Keratinocyte (primary cell): ENCODE results near the gene TNS3. TPM values are rescaled to one million over a fixed set of nuclear protein-coding genes. Genes with fewer than 3 reads are reported as not detected.

ENCODE experiments used
- DNase-seq: peaks from one replicate; pipeline ENCODE4 v3.0.0-alpha.2; 2011; ENCODE audit warnings: low read depth, missing footprints, low spot score
- FAIRE-seq: peaks from 2 replicates; lab custom pipeline; 2011; peaks lifted over from hg19 to GRCh38; lab: Jason Lieb, UNC
- H2AFZ ChIP-seq: 2 replicates; pipeline ENCODE4 v1.6.0; 2012; ENCODE audit warnings: low read length, control low read depth, inconsistent platforms; ENCODE audit not compliant: control insufficient read depth
- H3K27ac ChIP-seq: 2 replicates; pipeline ENCODE4 v1.5.1; 2011; ENCODE audit warnings: low read length; ENCODE audit not compliant: control insufficient read depth, insufficient read depth
- H3K27me3 ChIP-seq: 3 replicates; pipeline ENCODE4 v1.6.0; 2011; ENCODE audit warnings: low read length; ENCODE audit not compliant: control insufficient read depth, insufficient read depth; ENCODE audit errors: extremely low read depth
- H3K36me3 ChIP-seq, 2 experiments: 2 replicates in 1 of 2; 3 replicates in 1 of 2; pipeline ENCODE4 v1.5.1; 2011; ENCODE audit warnings: low read length in 2 of 2, mild to moderate bottlenecking in 1 of 2; ENCODE audit not compliant: control insufficient read depth in 2 of 2, insufficient read depth in 2 of 2; ENCODE audit errors: extremely low read depth in 1 of 2
- H3K4me1 ChIP-seq: 3 replicates; pipeline ENCODE4 v1.5.1; 2011; ENCODE audit warnings: low read length; ENCODE audit not compliant: control insufficient read depth, insufficient read depth; ENCODE audit errors: extremely low read depth
- H3K4me2 ChIP-seq: 3 replicates; pipeline ENCODE4 v1.6.0; 2011; ENCODE audit warnings: low read depth, low read length; ENCODE audit not compliant: control insufficient read depth, insufficient read depth; ENCODE audit errors: extremely low read depth
- H3K4me3 ChIP-seq, 3 experiments: fragments of 200-600 bp in 1 of 3; sonication (generic) in 1 of 3; 2 replicates in 2 of 3; 3 replicates in 1 of 3; pipeline ENCODE4 v1.5.1; 2011 to 2016; ENCODE audit warnings: low read length in 3 of 3, mild to moderate bottlenecking in 3 of 3, control low read depth in 2 of 3, inconsistent platforms in 1 of 3, low read depth in 1 of 3, mixed read lengths in 1 of 3, mixed run types in 1 of 3, moderate library complexity in 1 of 3; ENCODE audit not compliant: control insufficient read depth in 2 of 3, insufficient read depth in 2 of 3; ENCODE audit errors: extremely low read depth in 1 of 3
- H3K79me2 ChIP-seq: 2 replicates; pipeline ENCODE4 v1.6.0; 2012; ENCODE audit warnings: low read length; ENCODE audit not compliant: control insufficient read depth, insufficient read depth
- H3K9ac ChIP-seq: 3 replicates; pipeline ENCODE4 v1.6.0; 2011; ENCODE audit warnings: low read length; ENCODE audit not compliant: control insufficient read depth, insufficient read depth; ENCODE audit errors: extremely low read depth
- H3K9me1 ChIP-seq: 3 replicates; pipeline ENCODE4 v1.6.0; 2011; ENCODE audit warnings: low read length; ENCODE audit not compliant: control insufficient read depth, insufficient read depth; ENCODE audit errors: extremely low read depth
- H3K9me3 ChIP-seq: 2 replicates; pipeline ENCODE4 v1.5.1; 2012; ENCODE audit warnings: low read depth, low read length; ENCODE audit not compliant: control insufficient read depth
- H4K20me1 ChIP-seq: 3 replicates; pipeline ENCODE4 v1.6.0; 2011; ENCODE audit warnings: low read length; ENCODE audit not compliant: control insufficient read depth, insufficient read depth; ENCODE audit errors: extremely low read depth
- CTCF ChIP-seq, 3 experiments: IDR thresholded peaks in 1 of 3; conservative IDR thresholded peaks in 1 of 3; optimal IDR thresholded peaks in 1 of 3; 2 replicates in 2 of 3; 3 replicates in 1 of 3; pipeline versions ENCODE3 to v1.5.1; 2011; ENCODE audit warnings: low read length in 3 of 3, mild to moderate bottlenecking in 3 of 3, moderate library complexity in 2 of 3, control low read depth in 1 of 3, inconsistent platforms in 1 of 3; ENCODE audit not compliant: insufficient read depth in 2 of 3; ENCODE audit errors: extremely low read depth in 1 of 3
- EZH2 ChIP-seq: IDR thresholded peaks from one replicate; pipeline ENCODE4 v1.6.1; 2012; ENCODE audit warnings: inconsistent platforms, mild to moderate bottlenecking, low read length, moderate library complexity
- dilution Hi-C: fragments of 300-500 bp; cut with MboI; formaldehyde crosslinking; loops from one replicate; pipeline ENCODE4 v1.7.0; 2020; ENCODE audit warnings: low sequenced_read_pairs; ENCODE audit not compliant: extremely low pct_ligation_motif_present
- polyA plus RNA-seq, 5 experiments: library from polyadenylated mRNA; depleted of rRNA in 3 of 5; stranded (reverse) in 3 of 5; stranded (forward) in 1 of 5; unstranded in 1 of 5; fragments of >200 nt; gene quantifications; 1 replicate in 1 of 5; 2 replicates in 3 of 5; 3 replicates in 1 of 5; pipeline versions ENCODE4 v1.2.1 to v1.2.3, GENCODE V29; 2011 to 2012; ENCODE audit warnings: missing spikeins in 2 of 5, low read depth in 1 of 5, low replicate concordance in 1 of 5

Gene TNS3
- polyA plus RNA-seq, 1 donor (not counting 4 experiments of a cell fraction or from before 2014, with no cell fraction given) = 3.9 TPM

- no peak overlapping the region for H2AFZ ChIP-seq
- no peaks in the 10 kb centered on the region for H3K27me3 ChIP-seq
- dilution Hi-C loops = no loop called here
- H3K79me2 ChIP-seq = no peaks in the 10 kb centered on the region
- no peaks in the 10 kb centered on the region for H3K36me3 ChIP-seq
- H3K4me3 ChIP-seq = no peak overlapping the region
- no peak overlapping the region for H3K27ac ChIP-seq
- FAIRE-seq = no peak
- no peak overlapping the region for H3K9ac ChIP-seq
- no peak for DNase-seq
- H4K20me1 ChIP-seq = no peaks in the 10 kb centered on the region
- no peaks in the 10 kb centered on the region for H3K9me1 ChIP-seq
- H3K4me2 ChIP-seq = no peak overlapping the region
- no peaks in the 10 kb centered on the region for H3K9me3 ChIP-seq
- no peak for TF ChIP-seq CTCF (optimal IDR thresholded peaks at IDR 0.05 in 1 of 3, IDR thresholded peaks at IDR 0.05 in 1 of 3, conservative IDR thresholded peaks at IDR 0.05 in 1 of 3; ENCODE audit: extremely low read depth in 1 of 3, insufficient read depth in 2 of 3, low read length in 3 of 3)
- TF ChIP-seq EZH2 = no peak
- H3K4me1 ChIP-seq = no peaks in the 10 kb centered on the region
Observed at GRCh38 chr7:47611045-47611511, 29.2 kb upstream of the TNS3 start.

GRCh38 chr7:47610506-47611044, 28.7 kb upstream of the TNS3 start:
- FAIRE-seq = no peak

More at GRCh38 chr7:47610506-47611044, 28.7 kb upstream of the TNS3 start:
- Histone ChIP-seq H3K4me1 (no peaks in the 10 kb centered on the region), H3K4me3 (no peak overlapping the region), H2AFZ (no peak overlapping the region), H3K79me2 (no peaks in the 10 kb centered on the region), H4K20me1 (no peaks in the 10 kb centered on the region), H3K9me1 (no peaks in the 10 kb centered on the region), H3K9me3 (no peaks in the 10 kb centered on the region), H3K27ac (no peak overlapping the region), H3K27me3 (no peaks in the 10 kb centered on the region), H3K9ac (no peak overlapping the region), H3K36me3 (no peaks in the 10 kb centered on the region), H3K4me2 (no peak overlapping the region)
- dilution Hi-C loops = no loop called here
- no peak for TF ChIP-seq CTCF (optimal IDR thresholded peaks at IDR 0.05 in 1 of 3, IDR thresholded peaks at IDR 0.05 in 1 of 3, conservative IDR thresholded peaks at IDR 0.05 in 1 of 3; ENCODE audit: extremely low read depth in 1 of 3, insufficient read depth in 2 of 3, low read length in 3 of 3)
- no peak for TF ChIP-seq EZH2
- DNase-seq = no peak
